ENCODE data around the gene CDHR1. TPM values are rescaled to one million over a fixed set of nuclear protein-coding genes. Genes with fewer than 3 reads are reported as not detected.
"Not testable (repeated sequence)": the region's sequence is repeated elsewhere in the genome, so short reads cannot be mapped to it uniquely, and the experiment has no call there.

Gene CDHR1
- total RNA-seq (under 1 TPM in 1 of 4 donors, not detected in 3; 0.37 TPM), polyA plus RNA-seq (under 1 TPM in 1 of 3 donors, not detected in 2; 0.03 TPM)
- long read RNA-seq, donor 1 = 0 reads
- long read RNA-seq, donor 2 = 0 reads

DNA sequence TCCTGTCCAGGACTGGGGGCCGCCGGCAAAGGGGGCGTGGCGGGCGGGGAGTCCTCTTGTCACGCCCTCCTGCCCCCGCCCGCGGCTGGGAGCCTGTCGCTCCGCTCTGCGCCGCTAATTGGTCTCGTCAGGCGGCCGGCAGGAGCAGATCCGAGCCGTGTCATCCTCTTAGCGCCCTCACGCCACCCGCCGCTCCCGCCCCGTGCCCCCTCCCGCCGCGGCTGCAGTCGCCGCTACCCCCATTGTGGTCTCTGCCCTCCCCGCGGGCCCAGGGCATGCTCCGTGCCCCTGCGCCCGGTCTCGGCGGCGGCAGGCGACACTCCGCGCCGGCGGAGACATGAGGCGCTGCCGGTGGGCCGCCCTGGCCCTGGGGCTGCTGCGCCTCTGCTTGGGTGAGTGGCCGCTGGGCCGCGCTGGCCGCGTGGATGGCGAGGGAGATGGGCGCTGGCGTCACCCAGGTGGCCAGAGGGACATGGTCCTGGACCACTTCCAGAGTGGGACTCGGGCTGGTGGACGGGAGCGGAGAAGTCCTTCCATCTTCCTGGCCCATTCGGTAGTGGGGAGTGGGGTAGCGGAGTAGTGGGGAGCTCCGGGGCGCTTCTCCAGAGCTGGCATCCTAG lies at the start of gene CDHR1:
Gene CDHR1, plus strand, starts transcription at position 114 of the 620 bp plus-strand sequence. Its CDS starts 224 bp downstream, at position 338.
- intact Hi-C loops (cut with DNase I) = no loop called here
- Histone ChIP-seq H3K36me3 (ENCODE audit: insufficient read depth in 1 of 2, low read depth in 1 of 2) (no peaks in the 10 kb centered on the region), H3K9me3 (no peaks in the 10 kb centered on the region), H3K27ac (no peak within 1 kb of the TSS), H3K4me1 (no peaks in the 10 kb centered on the region), H3K27me3 (ENCODE audit: insufficient read depth in 3 of 3, low read length in 2 of 3) (peaks cover 0 to 61% (median 18%) of the 10 kb centered on the region in 3 donors), H3K4me3 (peak within 1 kb of the TSS; percentile 57)
- DNase-seq = no peak
- TF ChIP-seq, protein P1, sequence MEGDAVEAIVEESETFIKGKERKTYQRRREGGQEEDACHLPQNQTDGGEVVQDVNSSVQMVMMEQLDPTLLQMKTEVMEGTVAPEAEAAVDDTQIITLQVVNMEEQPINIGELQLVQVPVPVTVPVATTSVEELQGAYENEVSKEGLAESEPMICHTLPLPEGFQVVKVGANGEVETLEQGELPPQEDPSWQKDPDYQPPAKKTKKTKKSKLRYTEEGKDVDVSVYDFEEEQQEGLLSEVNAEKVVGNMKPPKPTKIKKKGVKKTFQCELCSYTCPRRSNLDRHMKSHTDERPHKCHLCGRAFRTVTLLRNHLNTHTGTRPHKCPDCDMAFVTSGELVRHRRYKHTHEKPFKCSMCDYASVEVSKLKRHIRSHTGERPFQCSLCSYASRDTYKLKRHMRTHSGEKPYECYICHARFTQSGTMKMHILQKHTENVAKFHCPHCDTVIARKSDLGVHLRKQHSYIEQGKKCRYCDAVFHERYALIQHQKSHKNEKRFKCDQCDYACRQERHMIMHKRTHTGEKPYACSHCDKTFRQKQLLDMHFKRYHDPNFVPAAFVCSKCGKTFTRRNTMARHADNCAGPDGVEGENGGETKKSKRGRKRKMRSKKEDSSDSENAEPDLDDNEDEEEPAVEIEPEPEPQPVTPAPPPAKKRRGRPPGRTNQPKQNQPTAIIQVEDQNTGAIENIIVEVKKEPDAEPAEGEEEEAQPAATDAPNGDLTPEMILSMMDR (IDR thresholded peaks at IDR 0.05) = no peak
- peak in 3 of 4 donors; percentile 27 to 54 (median 48) for ATAC-seq
- WGBS, 3 donors = 1 to 2% (median 1%) methylated on average over 42 to 61 of the region's 61 CpGs

DNA sequence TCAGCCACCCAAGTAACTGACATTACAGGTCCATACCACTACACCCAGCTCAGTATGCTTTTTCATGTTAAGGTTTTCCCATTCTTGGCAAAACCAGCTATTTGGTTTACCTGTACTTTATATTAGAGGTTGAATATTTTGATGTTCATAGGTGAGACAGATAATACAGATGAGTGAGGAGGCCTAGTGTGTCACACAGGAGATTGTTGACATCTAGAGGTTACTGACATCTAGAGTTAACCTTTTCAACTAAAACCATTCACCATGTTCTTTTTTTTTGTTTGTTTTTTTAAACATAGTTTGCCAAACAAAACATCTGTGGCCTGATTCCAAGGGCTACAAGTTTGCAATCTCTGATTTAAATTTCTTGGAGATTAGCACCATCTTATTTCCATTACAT lies 47.0 kb upstream of the CDHR1 start:
- no peak for DNase-seq
- H3K36me3 ChIP-seq (ENCODE audit: insufficient read depth in 1 of 2, low read depth in 1 of 2) = peaks cover 23 to 100% of the 10 kb centered on the region in 2 donors
- intact Hi-C loops (cut with DNase I) = no loop called here

DNA sequence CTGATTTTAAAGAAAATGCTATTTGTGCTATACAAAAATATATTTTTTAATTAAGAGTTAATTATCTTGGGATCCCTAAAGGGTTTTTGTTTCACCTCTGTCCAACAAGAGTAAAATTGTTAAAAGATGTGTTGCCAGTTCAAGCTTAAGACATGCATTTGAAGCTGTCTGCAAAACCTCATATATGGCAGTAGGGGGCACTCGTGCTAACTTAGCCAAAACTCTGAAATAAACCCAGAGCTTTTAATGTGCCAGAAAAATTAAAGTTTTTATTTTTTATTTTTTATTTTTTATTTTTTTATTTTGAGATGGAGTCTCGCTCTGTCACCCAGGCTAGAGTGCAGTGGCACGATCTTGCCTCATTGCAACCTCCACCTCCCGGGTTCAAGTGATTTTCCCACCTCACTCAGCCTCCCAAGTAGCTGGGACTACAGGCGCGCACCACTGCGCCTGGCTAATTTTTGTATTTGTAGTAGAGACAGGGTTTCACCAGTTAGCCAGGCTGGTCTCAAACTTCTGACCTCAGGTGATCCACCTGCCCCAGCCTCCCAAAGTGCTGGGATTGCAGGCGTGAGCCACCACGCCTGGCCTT lies 46.2 kb upstream of the CDHR1 start:
- peak in 1 of 4 donors; percentile 70 for ATAC-seq
- H3K27ac ChIP-seq; H3K4me3 ChIP-seq; H3K4me1 ChIP-seq; H3K9me3 ChIP-seq; intact Hi-C loops (cut with DNase I); DNase-seq; H3K27me3 ChIP-seq (ENCODE audit: insufficient read depth in 3 of 3, low read length in 2 of 3): not testable (repeated sequence)
- TF ChIP-seq, protein P1 (IDR thresholded peaks at IDR 0.05) = peak; percentile 56
- 85 to 86% (median 85%) methylated on average over 9 of the region's 9 CpGs for WGBS, 3 donors
- peaks cover 20 to 100% of the 10 kb centered on the region in 2 donors for H3K36me3 ChIP-seq (ENCODE audit: insufficient read depth in 1 of 2, low read depth in 1 of 2)

More for the DNA sequence above, 47.0 kb upstream of the CDHR1 start:
- Histone ChIP-seq H3K27me3 (ENCODE audit: insufficient read depth in 3 of 3, low read length in 2 of 3) (no peaks in the 10 kb centered on the region), H3K4me3 (no peak overlapping the region), H3K9me3 (no peaks in the 10 kb centered on the region), H3K27ac (no peak overlapping the region), H3K4me1 (peaks cover 3% of the 10 kb centered on the region)
- TF ChIP-seq, protein P1 (IDR thresholded peaks at IDR 0.05) = no peak
- ATAC-seq = no peak

DNA sequence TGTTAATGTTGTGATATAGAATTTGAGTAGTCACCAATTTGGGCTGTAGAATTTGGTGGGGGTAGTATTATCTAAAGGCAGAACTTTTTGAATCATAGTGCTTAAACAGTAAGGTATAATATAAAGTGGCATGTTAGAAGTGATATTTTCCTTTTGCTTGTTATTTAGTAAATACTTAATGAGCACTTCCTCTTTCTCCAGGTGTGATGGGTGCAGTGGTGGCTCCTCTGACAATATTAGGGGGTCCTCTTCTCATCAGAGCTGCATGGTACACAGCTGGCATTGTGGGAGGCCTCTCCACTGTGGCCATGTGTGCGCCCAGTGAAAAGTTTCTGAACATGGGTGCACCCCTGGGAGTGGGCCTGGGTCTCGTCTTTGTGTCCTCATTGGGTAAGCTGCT lies 44.5 kb upstream of the CDHR1 start:
- Histone ChIP-seq H3K4me3 (no peak overlapping the region), H3K27ac (no peak overlapping the region), H3K27me3 (ENCODE audit: insufficient read depth in 3 of 3, low read length in 2 of 3) (no peaks in the 10 kb centered on the region), H3K4me1 (no peaks in the 10 kb centered on the region), H3K36me3 (ENCODE audit: insufficient read depth in 1 of 2, low read depth in 1 of 2) (peaks cover 15 to 100% of the 10 kb centered on the region in 2 donors), H3K9me3 (no peaks in the 10 kb centered on the region)
- no peak for DNase-seq
- TF ChIP-seq, protein P1 (IDR thresholded peaks at IDR 0.05) = no peak
- intact Hi-C loops (cut with DNase I) = no loop called here
- WGBS, 3 donors = 91 to 96% (median 95%) methylated on average over 2 of the region's 2 CpGs
- no peak for ATAC-seq
